T47D (cell line): ENCODE data around the gene LRRC66.
A peak's percentile ranks its signal among the peaks of the same experiment; 100 is the strongest.

Source experiments
- DNase-seq, 2 experiments: peaks; one replicate each; pipeline versions ENCODE4 v3.0.0 to v3.0.0-alpha.2; 2011 to 2012; ENCODE audit warnings: low read depth in 1 of 2, low spot score in 1 of 2
- JUND ChIP-seq: IDR thresholded peaks from 2 replicates; pipeline ENCODE4 v1.6.1; 2012; ENCODE audit warnings: low read depth
- in situ Hi-C: cut with HindIII; loops from 2 replicates; pipeline ENCODE4 v1.10.0; 2016; ENCODE audit warnings: low sequenced_read_pairs, low pct_unique_long_range_greater_than_20kb

The LRRC66 gene

DNA sequence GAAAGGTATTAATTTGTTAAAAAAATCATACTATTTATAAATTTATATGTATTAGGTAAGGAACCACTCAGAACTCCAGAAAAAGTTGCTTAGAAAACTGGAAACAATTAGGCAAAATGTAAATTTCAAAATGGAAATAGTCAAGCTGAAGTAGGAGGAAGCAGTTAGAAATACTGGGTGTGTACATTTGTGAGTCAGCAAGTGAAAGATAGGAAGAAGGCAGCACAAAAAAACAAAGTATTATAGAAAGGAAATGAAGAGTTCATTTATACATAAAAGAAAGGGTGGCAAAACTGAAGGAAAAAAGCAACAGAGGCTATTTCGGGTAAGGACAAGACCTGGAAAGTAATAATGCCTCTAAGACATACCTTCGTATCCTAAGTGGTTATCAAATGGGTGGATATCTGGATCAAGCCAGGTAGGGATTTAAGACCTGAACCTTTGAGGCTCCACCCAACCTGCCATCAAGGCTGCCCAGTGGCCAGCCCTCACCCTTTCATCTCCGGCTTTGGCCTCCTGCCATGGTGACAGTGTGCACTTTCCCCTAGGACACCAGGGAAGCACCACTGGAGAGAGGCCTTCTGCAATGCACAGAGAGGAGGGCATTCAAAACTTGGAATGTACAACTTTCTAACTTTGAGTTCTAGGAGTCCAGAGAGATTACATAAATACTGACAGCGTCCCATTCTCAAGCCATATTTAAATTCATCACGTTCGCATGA lies at the start of gene LRRC66:
Gene LRRC66, minus strand, starts transcription at position 428 of the 722 bp plus-strand sequence. CDS start 2,750 bp downstream, outside the sequence.
- no peak for DNase-seq
- in situ Hi-C loops = no loop called here
- TF ChIP-seq JUND = no peak

DNA sequence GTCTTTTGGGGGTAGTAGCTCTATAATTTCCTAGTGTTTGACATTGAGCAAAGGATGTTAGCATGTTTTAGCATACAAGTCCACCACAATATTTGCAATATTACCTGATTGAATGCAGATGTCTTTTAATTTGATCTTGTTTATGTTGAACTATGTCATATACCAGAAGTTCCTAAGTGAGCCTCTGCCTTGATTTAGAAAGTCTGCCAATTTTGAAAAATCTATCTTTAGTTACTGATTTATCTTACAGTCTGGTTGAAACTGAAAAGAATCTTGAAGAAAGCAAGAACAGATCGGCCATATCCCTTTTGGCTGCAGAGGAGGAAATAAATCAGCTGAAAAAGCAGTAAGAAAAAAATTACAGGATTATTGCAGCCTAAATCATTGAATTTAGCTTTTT lies 49.4 kb upstream of the LRRC66 start:
- no peak for TF ChIP-seq JUND
- in situ Hi-C loops = no loop called here
- DNase-seq = no peak

DNA sequence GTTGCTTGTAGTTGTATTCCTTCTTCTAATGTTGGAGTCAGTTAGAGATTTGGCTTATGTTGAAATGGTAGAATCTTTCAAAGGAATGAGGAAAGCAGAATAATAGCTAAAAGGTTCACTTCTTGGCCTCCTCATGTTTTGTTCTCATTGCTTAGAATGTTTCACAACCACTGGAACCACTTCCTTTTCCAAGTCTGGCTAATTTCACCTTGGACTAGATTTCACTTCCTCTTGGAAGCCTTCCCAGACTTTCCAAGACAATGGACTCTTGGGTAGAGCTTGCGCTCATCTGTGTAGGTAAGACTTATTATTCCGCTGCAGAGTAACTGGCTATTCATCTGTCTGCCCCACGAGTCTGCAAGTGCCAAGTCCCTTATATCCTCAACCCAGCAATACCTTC lies 39.2 kb upstream of the LRRC66 start:
- no peak for TF ChIP-seq JUND
- peak in 1 of 2 experiments; percentile 62 for DNase-seq
- in situ Hi-C loops = no loop called here

- in situ Hi-C loops = no loop called here
- no peak for TF ChIP-seq JUND
- DNase-seq = peak in 1 of 2 experiments; percentile 23
These were observed 38.1 kb upstream of the LRRC66 start for GRCh38 chr4:52058275-52058674.

- in situ Hi-C loops = no loop called here
- no peak for DNase-seq
- TF ChIP-seq JUND = no peak
These were observed 37.0 kb upstream of the LRRC66 start for GRCh38 chr4:52057196-52057595.

GRCh38 chr4:52054254-52054653 lies 34.1 kb upstream of the LRRC66 start:
- no peak for DNase-seq
- in situ Hi-C loops = no loop called here
- TF ChIP-seq JUND = no peak

GRCh38 chr4:52052475-52052780 lies 32.3 kb upstream of the LRRC66 start:
- DNase-seq = no peak
- TF ChIP-seq JUND = no peak
- in situ Hi-C loops = no loop called here

DNA sequence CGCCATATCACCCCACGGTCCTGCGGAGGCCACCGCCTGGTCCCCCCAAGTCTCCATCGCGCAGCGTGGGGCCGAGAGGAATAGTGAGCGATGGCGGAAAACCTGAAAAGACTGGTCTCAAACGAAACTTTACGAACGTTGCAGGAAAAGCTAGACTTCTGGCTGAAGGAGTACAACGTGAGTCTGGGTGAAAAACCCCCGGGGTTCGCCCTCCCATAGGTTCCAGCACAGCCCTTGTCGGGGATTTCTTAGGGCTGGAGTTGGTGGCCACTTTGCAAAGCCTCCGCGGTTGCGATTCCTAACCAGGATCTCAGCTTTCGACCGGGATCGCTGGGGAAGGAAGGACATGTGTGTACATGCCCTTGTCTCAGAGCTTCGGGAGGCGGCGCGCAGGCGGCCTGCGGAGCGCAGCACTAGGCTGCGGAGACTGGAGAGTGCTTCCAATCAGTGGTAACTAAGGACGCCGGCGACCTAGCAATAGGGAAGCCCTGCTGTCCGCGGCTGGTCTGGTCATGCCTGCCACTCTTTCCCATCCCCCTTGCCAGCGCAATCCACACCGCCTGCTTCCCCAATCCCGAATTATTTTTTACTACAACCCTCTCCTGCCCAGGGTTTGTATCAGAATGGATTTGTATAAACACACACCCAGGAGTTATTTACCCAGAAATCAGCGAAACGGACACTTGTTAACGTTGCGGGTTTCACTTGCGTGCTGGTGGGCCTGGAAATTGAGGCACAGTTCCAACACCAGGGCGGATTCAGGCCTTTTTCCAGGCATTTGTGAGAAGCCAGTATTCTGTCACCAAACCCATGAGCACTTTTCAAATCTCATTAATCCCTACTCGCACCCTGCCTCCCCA lies 31.7 kb upstream of the LRRC66 start:
- no peak for TF ChIP-seq JUND
- in situ Hi-C loops = no loop called here
- DNase-seq = no peak

DNA sequence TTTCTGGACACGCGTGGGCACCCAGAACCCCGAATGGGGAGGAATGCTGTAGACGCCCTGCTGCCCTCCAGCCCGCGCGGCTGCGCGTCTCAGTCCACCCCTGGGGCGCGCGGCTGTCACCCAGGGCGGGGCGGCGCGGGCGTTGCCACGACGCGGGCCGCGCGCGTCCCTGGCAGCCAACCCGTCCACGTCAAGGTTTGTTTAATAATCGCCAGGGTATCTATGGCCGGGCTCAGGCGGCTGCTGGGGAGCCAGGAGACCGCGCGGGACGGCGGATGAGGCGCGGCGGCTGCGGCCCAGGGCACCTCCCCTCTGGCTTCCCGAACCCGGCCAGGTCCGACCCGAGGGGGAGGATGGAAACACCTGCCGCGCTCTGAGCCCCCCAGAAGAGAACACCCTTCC lies 31.1 kb upstream of the LRRC66 start, which contains the start of gene SPATA18:
Gene SPATA18, plus strand, starts transcription at position 92 of the 402 bp plus-strand sequence. CDS start 401 bp downstream, outside the sequence.
- DNase-seq = no peak
- in situ Hi-C loops = no loop called here
- no peak for TF ChIP-seq JUND

GRCh38 chr4:52049266-52049665 lies 29.1 kb upstream of the LRRC66 start:
- in situ Hi-C loops = no loop called here
- DNase-seq = no peak
- TF ChIP-seq JUND = no peak

DNA sequence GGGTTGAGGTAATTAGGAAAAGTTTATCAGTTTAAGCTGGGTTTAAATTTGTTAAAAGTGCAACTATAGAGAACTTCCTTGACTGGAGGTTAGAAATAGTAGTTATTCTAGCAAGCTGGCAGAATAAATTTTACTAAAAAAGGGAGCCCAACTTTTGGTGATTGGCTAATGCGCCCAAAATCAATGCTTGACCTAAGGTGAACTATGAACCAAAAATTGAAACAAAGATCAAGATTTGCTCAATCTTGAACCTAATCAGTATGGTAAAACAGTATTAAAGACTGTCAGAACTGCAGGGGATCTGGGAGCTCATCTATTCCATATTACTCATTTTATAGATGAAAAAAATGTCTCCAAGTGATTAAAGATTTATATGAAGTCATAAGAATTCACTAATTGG lies 24.9 kb upstream of the LRRC66 start:
- no peak for DNase-seq
- TF ChIP-seq JUND = no peak
- in situ Hi-C loops = no loop called here

GRCh38 chr4:52038103-52038912 lies 18.1 kb upstream of the LRRC66 start, which contains the start of gene SGCB:
SGCB (minus strand) TSS chr4:52038299; CDS start chr4:52038259, 40 bp downstream.
- in situ Hi-C loops = no loop called here
- no peak for TF ChIP-seq JUND
- peak; percentile 44 to 45 for DNase-seq
